Loucy (cell line): ENCODE measurements around the gene SYTL1.

Source experiments
- H2AFZ ChIP-seq: fragments of 200-600 bp; sonication (generic); 2 replicates; pipeline ENCODE4 v1.6.0; 2016; ENCODE audit warnings: antibody characterized with exemption, mild to moderate bottlenecking, low read length, moderate library complexity
- H3F3A ChIP-seq: fragments of 200-600 bp; 2 replicates; pipeline ENCODE4 v1.6.0; 2016; ENCODE audit warnings: antibody characterized with exemption, low read depth, mild to moderate bottlenecking
- H3K27me3 ChIP-seq: fragments of 200-600 bp; sonication (generic); 2 replicates; pipeline ENCODE4 v1.6.1; 2014; ENCODE audit warnings: low read length, mild to moderate bottlenecking; ENCODE audit not compliant: insufficient read depth, poor library complexity, severe bottlenecking
- H3K36me3 ChIP-seq: fragments of 200-600 bp; sonication (generic); 2 replicates; pipeline ENCODE4 v1.6.1; 2016; ENCODE audit warnings: low read length; ENCODE audit not compliant: insufficient read depth
- H3K4me1 ChIP-seq: fragments of 200-600 bp; sonication (generic); 2 replicates; pipeline ENCODE4 v1.5.1; 2014; ENCODE audit warnings: low read length, mild to moderate bottlenecking; ENCODE audit not compliant: insufficient read depth, poor library complexity, severe bottlenecking
- H3K4me2 ChIP-seq: fragments of 200-600 bp; sonication (generic); 2 replicates; pipeline ENCODE4 v1.6.0; 2014; ENCODE audit warnings: antibody characterized with exemption, low read length, low read depth, mild to moderate bottlenecking; ENCODE audit not compliant: poor library complexity, severe bottlenecking
- H3K4me3 ChIP-seq: fragments of 200-600 bp; sonication (generic); 2 replicates; pipeline ENCODE4 v1.5.1; 2014; ENCODE audit warnings: low read length, mild to moderate bottlenecking, mixed read lengths; ENCODE audit not compliant: poor library complexity, severe bottlenecking
- H3K79me2 ChIP-seq: fragments of 200-600 bp; sonication (generic); 2 replicates; pipeline ENCODE4 v1.6.1; 2014; ENCODE audit warnings: low read length; ENCODE audit not compliant: insufficient read depth
- H3K9ac ChIP-seq: fragments of 200-600 bp; sonication (generic); 2 replicates; pipeline ENCODE4 v1.6.0; 2014; ENCODE audit warnings: mild to moderate bottlenecking, low read depth, low read length, moderate library complexity; ENCODE audit not compliant: poor library complexity, severe bottlenecking
- H3K9me2 ChIP-seq: fragments of 200-600 bp; sonication (generic); replicated peaks from 2 replicates; pipeline ENCODE4 v1.6.1; 2016; ENCODE audit warnings: low read depth, low read length, mixed read lengths
- H3K9me3 ChIP-seq: fragments of 200-600 bp; sonication (generic); 2 replicates; pipeline ENCODE4 v1.6.1; 2014; ENCODE audit warnings: mild to moderate bottlenecking, antibody characterized with exemption, low read length, low read depth; ENCODE audit not compliant: insufficient read depth
- H4K20me1 ChIP-seq: fragments of 200-600 bp; sonication (generic); 2 replicates; pipeline ENCODE4 v1.6.0; 2014; ENCODE audit warnings: antibody characterized with exemption, low read length, mild to moderate bottlenecking; ENCODE audit not compliant: insufficient read depth, poor library complexity, severe bottlenecking
- CTCF ChIP-seq: fragments of 200-600 bp; sonication (generic); conservative IDR thresholded peaks from 2 replicates; pipeline ENCODE4 v1.5.1; 2014; ENCODE audit warnings: mild to moderate bottlenecking, antibody characterized with exemption, low read length
- EZH2phosphoT487 ChIP-seq: fragments of 200-600 bp; IDR thresholded peaks from 2 replicates; pipeline ENCODE4 v1.6.1; 2018; ENCODE audit warnings: antibody characterized with exemption, mild to moderate bottlenecking, moderate library complexity, borderline replicate concordance

SYTL1 gene

GRCh38 chr1:27359822-27360158 lies 18.0 kb downstream of the SYTL1 start:
- TF ChIP-seq CTCF (no peak), EZH2phosphoT487 (no peak)
- no peak overlapping the region for H3K9ac ChIP-seq
- no peak overlapping the region for H3K4me2 ChIP-seq
- peaks cover 3% of the 10 kb centered on the region for H3K4me1 ChIP-seq
- no peaks in the 10 kb centered on the region for H3K27me3 ChIP-seq
- no peak overlapping the region for H2AFZ ChIP-seq
- H3K36me3 ChIP-seq = no peaks in the 10 kb centered on the region
- no peaks in the 10 kb centered on the region for H3K79me2 ChIP-seq
- no peaks in the 10 kb centered on the region for H3K9me3 ChIP-seq
- H4K20me1 ChIP-seq = no peaks in the 10 kb centered on the region
- no peaks in the 10 kb centered on the region for H3K9me2 ChIP-seq
- no peak overlapping the region for H3K4me3 ChIP-seq
- no peaks in the 10 kb centered on the region for H3F3A ChIP-seq

- H3K9ac ChIP-seq = no peak overlapping the region
- no peaks in the 10 kb centered on the region for H3K79me2 ChIP-seq
- no peak overlapping the region for H3K4me3 ChIP-seq
- H2AFZ ChIP-seq = no peak overlapping the region
- H3F3A ChIP-seq = no peaks in the 10 kb centered on the region
- H4K20me1 ChIP-seq = no peaks in the 10 kb centered on the region
- H3K4me2 ChIP-seq = no peak overlapping the region
- no peaks in the 10 kb centered on the region for H3K36me3 ChIP-seq
- H3K9me3 ChIP-seq = no peaks in the 10 kb centered on the region
- peaks cover 8% of the 10 kb centered on the region for H3K4me1 ChIP-seq
- TF ChIP-seq CTCF (no peak), EZH2phosphoT487 (no peak)
- no peaks in the 10 kb centered on the region for H3K27me3 ChIP-seq
- H3K9me2 ChIP-seq = no peaks in the 10 kb centered on the region
Measured at GRCh38 chr1:27360159-27361043, 18.6 kb downstream of the SYTL1 start.

GRCh38 chr1:27361044-27361402 lies 19.2 kb downstream of the SYTL1 start:
- H3K9ac ChIP-seq = no peak overlapping the region
- H3K4me2 ChIP-seq = no peak overlapping the region
- no peak for TF ChIP-seq EZH2phosphoT487
- TF ChIP-seq CTCF = no peak
- no peaks in the 10 kb centered on the region for H3K9me3 ChIP-seq
- no peaks in the 10 kb centered on the region for H3K9me2 ChIP-seq
- H3F3A ChIP-seq = no peaks in the 10 kb centered on the region
- no peak overlapping the region for H2AFZ ChIP-seq
- no peak overlapping the region for H3K4me3 ChIP-seq
- H3K4me1 ChIP-seq = peaks cover 13% of the 10 kb centered on the region
- no peaks in the 10 kb centered on the region for H3K36me3 ChIP-seq
- H3K79me2 ChIP-seq = no peaks in the 10 kb centered on the region
- H3K27me3 ChIP-seq = no peaks in the 10 kb centered on the region
- H4K20me1 ChIP-seq = no peaks in the 10 kb centered on the region
